Keratinocyte (primary cell): ENCODE measurements around the gene ROBO2.

Experiments
- CTCF ChIP-seq, 3 experiments: IDR thresholded peaks in 1 of 3; conservative IDR thresholded peaks in 1 of 3; optimal IDR thresholded peaks in 1 of 3; 2 replicates in 2 of 3; 3 replicates in 1 of 3; pipeline versions ENCODE3 to v1.5.1; 2011; ENCODE audit warnings: low read length in 3 of 3, mild to moderate bottlenecking in 3 of 3, moderate library complexity in 2 of 3, control low read depth in 1 of 3, inconsistent platforms in 1 of 3; ENCODE audit not compliant: insufficient read depth in 2 of 3; ENCODE audit errors: extremely low read depth in 1 of 3
- EZH2 ChIP-seq: IDR thresholded peaks from one replicate; pipeline ENCODE4 v1.6.1; 2012; ENCODE audit warnings: inconsistent platforms, mild to moderate bottlenecking, low read length, moderate library complexity

GRCh38 chr3:77222701-77223100 lies 182.8 kb downstream of the ROBO2 start:
- TF ChIP-seq CTCF (optimal IDR thresholded peaks at IDR 0.05 in 1 of 3, IDR thresholded peaks at IDR 0.05 in 1 of 3, conservative IDR thresholded peaks at IDR 0.05 in 1 of 3; ENCODE audit: extremely low read depth in 1 of 3, insufficient read depth in 2 of 3, low read length in 3 of 3) (no peak), EZH2 (no peak)
